IMR-90 (cell line): ENCODE measurements around the gene PRKCH. TPM values are rescaled to one million over a fixed set of nuclear protein-coding genes. Genes with fewer than 3 reads are reported as not detected.

Experiments used
- ATAC-seq: fragments of 200-7000 bp; cut with Tn5 transposase; 2 replicates; pipeline ENCODE4 v1.9.1; 2020; ENCODE audit warnings: low read depth, mild to moderate bottlenecking, moderate library complexity
- BruUV-seq: library from RNA; stranded (reverse); fragments of 400-500 nt; replicated peaks from 2 replicates; lab custom pipeline; 2021; lab: Mats Ljungman, UMichigan
- CTCF ChIA-PET: fragments of 300-600 bp; formaldehyde crosslinking; extraction: SDS; loops from one replicate; lab custom pipeline; 2021; ENCODE audit warnings: antibody characterized with exemption; lab: Yijun Ruan, JAX
- POLR2A ChIA-PET: fragments of 300-600 bp; sonication (Branson Sonifier 250); formaldehyde crosslinking; loops from one replicate; lab custom pipeline; 2022; ENCODE audit warnings: antibody characterized with exemption; ENCODE audit not compliant: unreplicated experiment; lab: Charles Lee
- DNase-seq: peaks from one replicate; pipeline ENCODE4 v3.0.0; 2013
- H2AFZ ChIP-seq: replicated peaks from 2 replicates; pipeline ENCODE3; 2013; ENCODE audit warnings: low read length, mild to moderate bottlenecking; ENCODE audit not compliant: poor library complexity
- H2AK5ac ChIP-seq: 2 replicates; pipeline ENCODE4 v1.6.1; 2013; ENCODE audit warnings: low read depth, low read length, inconsistent platforms
- H2AK9ac ChIP-seq: replicated peaks from 2 replicates; pipeline ENCODE3; 2013; ENCODE audit warnings: mild to moderate bottlenecking, low read depth, low read length, moderate library complexity; ENCODE audit not compliant: poor library complexity
- H2BK120ac ChIP-seq: 2 replicates; pipeline ENCODE4 v1.6.1; 2013; ENCODE audit warnings: low read depth, low read length, inconsistent platforms
- H2BK15ac ChIP-seq: 3 replicates; pipeline ENCODE4 v1.6.1; 2013; ENCODE audit warnings: low read depth, low read length, inconsistent platforms
- H2BK20ac ChIP-seq: 2 replicates; pipeline ENCODE4 v1.6.1; 2013; ENCODE audit warnings: low read depth, mild to moderate bottlenecking, inconsistent platforms, low read length, moderate library complexity
- H2BK5ac ChIP-seq: 2 replicates; pipeline ENCODE4 v1.6.1; 2013; ENCODE audit warnings: mild to moderate bottlenecking, low read depth, low read length, inconsistent platforms; ENCODE audit not compliant: poor library complexity, severe bottlenecking
- H3K14ac ChIP-seq: replicated peaks from 2 replicates; pipeline ENCODE4 v1.6.1; 2013; ENCODE audit warnings: low read depth, low read length, inconsistent platforms
- H3K18ac ChIP-seq: 2 replicates; pipeline ENCODE4 v1.6.1; 2013; ENCODE audit warnings: low read depth, low read length, control low read depth
- H3K23ac ChIP-seq: 2 replicates; pipeline ENCODE4 v1.6.1; 2013; ENCODE audit warnings: low read depth, low read length, inconsistent platforms
- H3K27ac ChIP-seq: 2 replicates; pipeline ENCODE4 v1.5.1; 2013; ENCODE audit warnings: mild to moderate bottlenecking, control low read depth, low read length; ENCODE audit not compliant: insufficient read depth
- H3K27me3 ChIP-seq: 2 replicates; pipeline ENCODE4 v1.6.1; 2013; ENCODE audit warnings: low read length; ENCODE audit not compliant: control insufficient read depth, insufficient read depth
- H3K36me3 ChIP-seq: 2 replicates; pipeline ENCODE4 v1.6.1; 2013; ENCODE audit warnings: low read length, mixed read lengths; ENCODE audit not compliant: control insufficient read depth, insufficient read depth
- H3K4ac ChIP-seq: 2 replicates; pipeline ENCODE4 v1.6.1; 2013; ENCODE audit warnings: low read depth, low read length, inconsistent platforms
- H3K4me1 ChIP-seq: 2 replicates; pipeline ENCODE4 v1.6.1; 2013; ENCODE audit warnings: low read length, mixed read lengths; ENCODE audit not compliant: control insufficient read depth, insufficient read depth
- H3K4me2 ChIP-seq: 2 replicates; pipeline ENCODE4 v1.6.1; 2013; ENCODE audit warnings: low read depth, mild to moderate bottlenecking, control low read depth, low read length, moderate library complexity
- H3K4me3 ChIP-seq: 2 replicates; pipeline ENCODE4 v1.5.1; 2013; ENCODE audit warnings: low read depth, mild to moderate bottlenecking, control low read depth, low read length, moderate library complexity; ENCODE audit not compliant: insufficient read depth
- H3K56ac ChIP-seq: 2 replicates; pipeline ENCODE4 v1.6.1; 2013; ENCODE audit warnings: low read length, inconsistent platforms; ENCODE audit not compliant: insufficient read depth; ENCODE audit errors: extremely low read depth
- H3K79me1 ChIP-seq, 2 experiments: 2 replicates each; pipeline ENCODE4 v1.6.1; 2013; ENCODE audit warnings: low read length in 2 of 2, inconsistent platforms in 1 of 2, low read depth in 1 of 2
- H3K9ac ChIP-seq: 2 replicates; pipeline ENCODE4 v1.6.1; 2013; ENCODE audit warnings: low read depth, low read length, control low read depth
- H3K9me1 ChIP-seq: 2 replicates; pipeline ENCODE4 v1.6.1; 2013; ENCODE audit warnings: low read length, inconsistent platforms; ENCODE audit not compliant: insufficient read depth
- H3K9me3 ChIP-seq: 2 replicates; pipeline ENCODE4 v1.6.1; 2013; ENCODE audit warnings: low read length; ENCODE audit not compliant: control insufficient read depth, insufficient read depth
- H4K20me1 ChIP-seq: 2 replicates; pipeline ENCODE4 v1.6.1; 2013; ENCODE audit warnings: low read length, inconsistent platforms; ENCODE audit not compliant: insufficient read depth
- H4K5ac ChIP-seq: 2 replicates; pipeline ENCODE4 v1.6.1; 2013; ENCODE audit warnings: mild to moderate bottlenecking, low read depth, low read length, control low read depth
- H4K8ac ChIP-seq, 2 experiments: 2 replicates each; pipeline ENCODE4 v1.6.1; 2013; ENCODE audit warnings: low read depth in 2 of 2, low read length in 2 of 2, control low read depth in 1 of 2, inconsistent platforms in 1 of 2
- H4K91ac ChIP-seq: 2 replicates; pipeline ENCODE4 v1.6.1; 2013; ENCODE audit warnings: low read depth, low read length, inconsistent platforms; ENCODE audit not compliant: insufficient read depth
- BHLHE40 ChIP-seq: fragments of 150-350 bp; IDR thresholded peaks from 2 replicates; pipeline ENCODE4 v1.6.1; 2016; ENCODE audit warnings: mild to moderate bottlenecking, low read depth, low read length
- CEBPB ChIP-seq: IDR thresholded peaks from 2 replicates; pipeline ENCODE4 v1.6.1; 2012; ENCODE audit warnings: low read depth, low read length, improper control_type of control experiment
- CHD1 ChIP-seq: IDR thresholded peaks from 2 replicates; pipeline ENCODE4 v1.6.1; 2012; ENCODE audit warnings: low read depth, low read length, improper control_type of control experiment
- CTCF ChIP-seq: conservative IDR thresholded peaks from 2 replicates; pipeline ENCODE4 v1.5.1; 2012; ENCODE audit warnings: mild to moderate bottlenecking, low read depth, low read length, improper control_type of control experiment
- FOS ChIP-seq: fragments of 150-350 bp; IDR thresholded peaks from 2 replicates; pipeline ENCODE4 v1.6.1; 2016; ENCODE audit warnings: low read depth, low read length
- MAFK ChIP-seq: IDR thresholded peaks from 2 replicates; pipeline ENCODE4 v1.6.1; 2012; ENCODE audit warnings: low read depth, low read length, improper control_type of control experiment
- MXI1 ChIP-seq: IDR thresholded peaks from 2 replicates; pipeline ENCODE4 v1.6.1; 2012; ENCODE audit warnings: low read depth, mild to moderate bottlenecking, low read length, moderate library complexity, borderline replicate concordance
- NFE2L2 ChIP-seq: fragments of 150-350 bp; IDR thresholded peaks from 2 replicates; pipeline ENCODE4 v1.6.1; 2016; ENCODE audit warnings: low read depth, mild to moderate bottlenecking, low read length
- RAD21 ChIP-seq: IDR thresholded peaks from 2 replicates; pipeline ENCODE4 v1.6.1; 2012; ENCODE audit warnings: low read length, improper control_type of control experiment
- RCOR1 ChIP-seq: IDR thresholded peaks from 2 replicates; pipeline ENCODE4 v1.6.1; 2012; ENCODE audit warnings: mild to moderate bottlenecking, low read length, improper control_type of control experiment; ENCODE audit not compliant: insufficient replicate concordance
- RFX5 ChIP-seq: IDR thresholded peaks from 2 replicates; pipeline ENCODE4 v1.8.0; 2012; ENCODE audit warnings: low read depth, mild to moderate bottlenecking, low read length, moderate library complexity
- SMC3 ChIP-seq: fragments of 150-350 bp; IDR thresholded peaks from 2 replicates; pipeline ENCODE4 v1.6.1; 2016; ENCODE audit warnings: low read depth, mild to moderate bottlenecking, antibody characterized with exemption, low read length, moderate library complexity
- WGBS, 2 experiments: methylation state at CpG; one replicate each; pipeline versions ENCODE4 v1.1.5 to v1.1.7; 2013; ENCODE audit warnings: missing lambda C conversion rate in 2 of 2; ENCODE audit not compliant: insufficient read length in 1 of 2; ENCODE audit errors: extremely low coverage in 2 of 2; 5-methylcytosine and 5-hydroxymethylcytosine counted together
- dilution Hi-C: fragments of 300-500 bp; cut with HindIII; formaldehyde crosslinking; loops from one replicate; pipeline ENCODE4 v1.14.3; 2018; ENCODE audit warnings: low sequenced_read_pairs; ENCODE audit not compliant: unreplicated experiment
- in situ Hi-C: fragments of 300-500 bp; cut with MboI; formaldehyde crosslinking; loops from 3 replicates; pipeline ENCODE4 v1.14.3; 2019; ENCODE audit warnings: low sequenced_read_pairs, inconsistent platforms, mixed read lengths
- intact Hi-C: fragments of 100-400 bp; cut with micrococcal nuclease; formaldehyde crosslinking; loops from 2 replicates; pipeline ENCODE4 v1.10.0; 2022
- polyA plus RNA-seq, 3 experiments: library from polyadenylated mRNA; depleted of rRNA; stranded (reverse); fragments of >200 nt; gene quantifications; 2 replicates each; pipeline ENCODE4 v1.2.3, GENCODE V29; 2012; ENCODE audit warnings: low replicate concordance in 1 of 3
- total RNA-seq: library from RNA; depleted of rRNA; stranded (reverse); fragments of >200 nt; gene quantifications from 2 replicates; pipeline ENCODE4 v1.2.3, GENCODE V29; 2012
- TF ChIP-seq, protein P1 (sequence below): fragments of 150-350 bp; IDR thresholded peaks from 2 replicates; pipeline ENCODE4 v1.6.1; 2016; ENCODE audit warnings: low read depth, mild to moderate bottlenecking, low read length, moderate library complexity, borderline replicate concordance
- TF ChIP-seq, protein P2 (sequence below): fragments of 150-350 bp; IDR thresholded peaks from 2 replicates; pipeline ENCODE4 v1.6.1; 2017; ENCODE audit warnings: mild to moderate bottlenecking, antibody characterized with exemption, low read length, low read depth

The PRKCH gene
- total and polyA plus RNA-seq, 2 of the 4 experiments (the other 2 are of a cell fraction) = 1.6 to 2.3 TPM

GRCh38 chr14:61570549-61571290, 249.3 kb downstream of the PRKCH start:
- Histone ChIP-seq H3K9ac (peak overlapping the region; percentile 13; the same call in 1 of the 2 replicates), H2AK5ac (peak overlapping the region; percentile 96), H3K4me1 (peaks cover 51% of the 10 kb centered on the region), H3K9me3 (no peaks in the 10 kb centered on the region), H2AK9ac (no peak overlapping the region), H2BK15ac (peak overlapping the region; percentile 81; the same call in 2 of the 3 replicates), H3K4ac (peak overlapping the region; percentile 77), H2BK5ac (peak overlapping the region; percentile 4), H4K8ac (peak overlapping the region; percentile 32 to 82; a peak in 3 of 4 replicates), H3K56ac (no peak overlapping the region), H3K23ac (peak overlapping the region; percentile 70; the same call in 1 of the 2 replicates), H3K4me3 (no peak overlapping the region), H3K27me3 (no peaks in the 10 kb centered on the region), H2BK120ac (peak overlapping the region; percentile 82), H3K9me1 (peaks cover 24% of the 10 kb centered on the region), H3K79me1 (peaks cover 4 to 21% of the 10 kb centered on the region in 2 experiments; a peak in 3 of 4 replicates), H2BK20ac (peak overlapping the region; percentile 30), H4K20me1 (no peaks in the 10 kb centered on the region), H3K4me2 (no peak overlapping the region), H4K91ac (peak overlapping the region; percentile 64; the same call in 1 of the 2 replicates), H2AFZ (no peak overlapping the region), H3K36me3 (no peaks in the 10 kb centered on the region), H3K18ac (peak overlapping the region; percentile 82), H4K5ac (peak overlapping the region; percentile 79), H3K14ac (peak overlapping the region; percentile 74), H3K27ac (peak overlapping the region; percentile 36; the same call in 1 of the 2 replicates)
- ATAC-seq (no peak), DNase-seq (no peak)
- no TSS peak for BruUV-seq
- intact Hi-C loops = no loop called here
- dilution Hi-C loops = no loop called here
- ChIA-PET CTCF (interaction anchor here (0.6 kb wide), 1 partner anchor 176 kb away, joined by 3 read pairs; no protein-coding TSS in a partner anchor), POLR2A (no interaction called here)
- 70% methylated on average over 2 of the region's 6 CpGs; no CpG with 5 or more reads in 1 of the 2 experiments for WGBS, 2 experiments
- in situ Hi-C loops = loop anchor here (25.0 kb wide), 1 partner anchor 933 kb away; the partner anchor contains the start of gene SIX1
- TF ChIP-seq SMC3 (no peak), RAD21 (no peak), CEBPB (no peak), NFE2L2 (no peak), MXI1 (no peak), MAFK (no peak), RFX5 (no peak), RCOR1 (no peak), FOS (no peak), CHD1 (no peak), BHLHE40 (no peak), CTCF (no peak)
- TF ChIP-seq, protein P1, sequence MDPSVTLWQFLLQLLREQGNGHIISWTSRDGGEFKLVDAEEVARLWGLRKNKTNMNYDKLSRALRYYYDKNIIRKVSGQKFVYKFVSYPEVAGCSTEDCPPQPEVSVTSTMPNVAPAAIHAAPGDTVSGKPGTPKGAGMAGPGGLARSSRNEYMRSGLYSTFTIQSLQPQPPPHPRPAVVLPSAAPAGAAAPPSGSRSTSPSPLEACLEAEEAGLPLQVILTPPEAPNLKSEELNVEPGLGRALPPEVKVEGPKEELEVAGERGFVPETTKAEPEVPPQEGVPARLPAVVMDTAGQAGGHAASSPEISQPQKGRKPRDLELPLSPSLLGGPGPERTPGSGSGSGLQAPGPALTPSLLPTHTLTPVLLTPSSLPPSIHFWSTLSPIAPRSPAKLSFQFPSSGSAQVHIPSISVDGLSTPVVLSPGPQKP = no peak
- TF ChIP-seq, protein P2, sequence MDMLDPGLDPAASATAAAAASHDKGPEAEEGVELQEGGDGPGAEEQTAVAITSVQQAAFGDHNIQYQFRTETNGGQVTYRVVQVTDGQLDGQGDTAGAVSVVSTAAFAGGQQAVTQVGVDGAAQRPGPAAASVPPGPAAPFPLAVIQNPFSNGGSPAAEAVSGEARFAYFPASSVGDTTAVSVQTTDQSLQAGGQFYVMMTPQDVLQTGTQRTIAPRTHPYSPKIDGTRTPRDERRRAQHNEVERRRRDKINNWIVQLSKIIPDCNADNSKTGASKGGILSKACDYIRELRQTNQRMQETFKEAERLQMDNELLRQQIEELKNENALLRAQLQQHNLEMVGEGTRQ = no peak
